ENCODE data around the gene DEGS2. TPM values are rescaled to one million over a fixed set of nuclear protein-coding genes. Genes with fewer than 3 reads are reported as not detected.

DEGS2 gene
- total RNA-seq, 1 experiment from 2014 or later, result 1.8 TPM

DNA sequence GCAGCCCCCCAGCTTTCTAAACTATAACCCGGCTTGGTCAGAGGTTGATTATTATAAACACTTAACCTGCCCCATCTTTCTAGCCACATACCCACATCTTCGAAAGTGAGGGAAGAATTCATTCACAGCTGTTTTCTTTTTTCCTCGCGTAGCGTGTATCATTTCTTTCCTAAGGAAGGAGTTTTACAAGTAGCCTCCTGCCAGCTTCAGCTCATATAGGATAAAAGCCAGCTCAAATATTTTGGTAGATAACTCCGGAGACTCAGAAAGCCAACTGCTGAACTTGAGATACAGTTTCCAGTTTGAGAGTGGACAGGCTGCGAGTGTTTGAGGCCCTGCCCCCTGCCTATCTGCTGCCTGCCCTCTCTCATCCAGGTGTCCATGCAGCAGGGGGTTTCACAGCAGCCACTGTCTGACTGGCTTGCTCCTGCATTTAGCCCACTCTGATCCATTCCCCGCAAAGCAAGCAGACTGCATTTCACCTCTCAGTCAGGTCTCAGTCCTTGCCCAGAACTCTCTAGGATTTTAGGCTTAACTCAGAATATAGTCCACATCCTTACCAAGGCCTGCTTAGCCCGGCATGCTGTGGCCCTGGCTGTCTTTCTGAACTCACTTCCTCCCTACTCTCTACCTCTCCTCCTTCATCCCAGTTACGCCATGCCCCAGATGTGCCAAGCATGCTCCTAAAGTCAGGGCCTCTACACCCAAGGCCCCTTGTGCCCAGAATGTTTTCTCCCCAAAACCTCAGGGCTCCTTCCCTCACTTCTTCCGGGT, 47.3 kb downstream of the DEGS2 start:
- no peaks in the 10 kb centered on the region for H3K36me3 ChIP-seq (ENCODE audit: control insufficient read depth in 1 of 2, insufficient read depth in 2 of 2, low read length in 2 of 2)
- POLR2A ChIA-PET, result no interaction called here
- H3K9ac ChIP-seq (ENCODE audit: low read length), result no peak overlapping the region
- no peak for DNase-seq (ENCODE audit: low read depth, low spot score)
- H3K4me1 ChIP-seq (ENCODE audit: control insufficient read depth in 1 of 2, insufficient read depth in 2 of 2, low read length in 2 of 2), result peaks cover 0 to 13% of the 10 kb centered on the region in 2 experiments; a peak in 1 of 4 replicates
- no peaks in the 10 kb centered on the region for H3K79me2 ChIP-seq (ENCODE audit: insufficient read depth, low read length)
- no peaks in the 10 kb centered on the region for H3K9me2 ChIP-seq (ENCODE audit: insufficient read depth)
- H3K27ac ChIP-seq (ENCODE audit: low read depth, low read length), result no peak overlapping the region
- no peak for ATAC-seq
- RAD21 ChIA-PET (ENCODE audit: low non-redundant PET in 1 of 2, low total read pairs in 2 of 2, uncharacterized antibody in 2 of 2, unreplicated experiment in 2 of 2), result no interaction called here
- no peak overlapping the region for H2AFZ ChIP-seq (ENCODE audit: low read depth, low read length, poor library complexity, severe bottlenecking)
- CTCF ChIA-PET, result no interaction called here
- TF ChIP-seq, protein P1, sequence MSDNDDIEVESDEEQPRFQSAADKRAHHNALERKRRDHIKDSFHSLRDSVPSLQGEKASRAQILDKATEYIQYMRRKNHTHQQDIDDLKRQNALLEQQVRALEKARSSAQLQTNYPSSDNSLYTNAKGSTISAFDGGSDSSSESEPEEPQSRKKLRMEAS (IDR thresholded peaks at IDR 0.05), result no peak
- TF ChIP-seq ZNF274 (IDR thresholded peaks at IDR 0.05; ENCODE audit: low read depth, low read length) (no peak), RAD21 (IDR thresholded peaks at IDR 0.05; ENCODE audit: low read depth) (no peak), EZH2 (IDR thresholded peaks at IDR 0.05) (no peak), POLR2A (IDR thresholded peaks at IDR 0.05; ENCODE audit: borderline replicate concordance, extremely low read depth, insufficient read depth, insufficient read length) (no peak)
- TF ChIP-seq, protein P2, sequence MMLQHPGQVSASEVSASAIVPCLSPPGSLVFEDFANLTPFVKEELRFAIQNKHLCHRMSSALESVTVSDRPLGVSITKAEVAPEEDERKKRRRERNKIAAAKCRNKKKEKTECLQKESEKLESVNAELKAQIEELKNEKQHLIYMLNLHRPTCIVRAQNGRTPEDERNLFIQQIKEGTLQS (IDR thresholded peaks at IDR 0.05), result no peak
- no peaks in the 10 kb centered on the region for H3K27me3 ChIP-seq (ENCODE audit: insufficient read depth, low read length)
- intact Hi-C loops (cut with micrococcal nuclease), result no loop called here
- H3K9me3 ChIP-seq (ENCODE audit: control insufficient read depth in 1 of 2, insufficient read depth in 1 of 2, low read depth in 1 of 2, low read length in 2 of 2), result no peaks in the 10 kb centered on the region
- no peak overlapping the region for H3K4me2 ChIP-seq (ENCODE audit: low read length)
- no peak overlapping the region for H3K4me3 ChIP-seq (replicated peaks in 1 of 2; ENCODE audit: low read depth in 1 of 2, low read length in 2 of 2)
- no peaks in the 10 kb centered on the region for H4K20me1 ChIP-seq (ENCODE audit: insufficient read depth)
- no TSS peak for BruUV-seq (replicated peaks)

DNA sequence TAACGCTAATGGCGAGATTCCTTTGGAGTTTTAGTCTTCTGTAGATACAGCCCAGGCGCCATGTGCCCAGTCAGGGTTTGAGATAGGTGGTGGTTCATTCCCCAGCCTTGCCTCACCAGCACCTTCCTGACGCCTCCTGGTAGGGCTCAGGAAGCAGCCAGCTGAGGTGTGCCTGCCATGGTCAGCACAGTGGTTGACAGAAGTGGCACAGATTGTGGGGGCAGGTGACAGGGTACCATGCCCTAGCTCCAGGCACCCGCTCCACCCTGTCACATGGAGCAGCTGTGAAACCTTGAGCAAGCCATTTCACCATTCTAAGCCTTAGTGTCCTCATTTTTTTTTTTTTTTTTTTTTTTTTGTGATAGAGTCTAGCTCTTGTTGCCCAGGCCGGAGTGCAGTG, 48.6 kb downstream of the DEGS2 start:
- Histone ChIP-seq H3K36me3 (ENCODE audit: control insufficient read depth in 1 of 2, insufficient read depth in 2 of 2, low read length in 2 of 2) (no peaks in the 10 kb centered on the region), H3K9me3 (ENCODE audit: control insufficient read depth in 1 of 2, insufficient read depth in 1 of 2, low read depth in 1 of 2, low read length in 2 of 2) (no peaks in the 10 kb centered on the region), H2AFZ (ENCODE audit: low read depth, low read length, poor library complexity, severe bottlenecking) (no peak overlapping the region), H3K4me1 (ENCODE audit: control insufficient read depth in 1 of 2, insufficient read depth in 2 of 2, low read length in 2 of 2) (peaks cover 0 to 13% of the 10 kb centered on the region in 2 experiments; a peak in 1 of 4 replicates), H3K27me3 (ENCODE audit: insufficient read depth, low read length) (no peaks in the 10 kb centered on the region), H3K4me2 (ENCODE audit: low read length) (no peak overlapping the region), H3K9ac (ENCODE audit: low read length) (no peak overlapping the region), H3K27ac (ENCODE audit: low read depth, low read length) (no peak overlapping the region), H4K20me1 (ENCODE audit: insufficient read depth) (no peaks in the 10 kb centered on the region), H3K9me2 (ENCODE audit: insufficient read depth) (no peaks in the 10 kb centered on the region), H3K4me3 (replicated peaks in 1 of 2; ENCODE audit: low read depth in 1 of 2, low read length in 2 of 2) (no peak overlapping the region), H3K79me2 (ENCODE audit: insufficient read depth, low read length) (no peaks in the 10 kb centered on the region)
- intact Hi-C loops (cut with micrococcal nuclease), result no loop called here
- BruUV-seq (replicated peaks), result no TSS peak
- ChIA-PET POLR2A (no interaction called here), CTCF (no interaction called here), RAD21 (ENCODE audit: low non-redundant PET in 1 of 2, low total read pairs in 2 of 2, uncharacterized antibody in 2 of 2, unreplicated experiment in 2 of 2) (no interaction called here)
- no peak for DNase-seq (ENCODE audit: low read depth, low spot score)
- no peak for ATAC-seq
- no peak for TF ChIP-seq EGR1 (IDR thresholded peaks at IDR 0.05; ENCODE audit: low read depth)
- TF ChIP-seq YY1 (IDR thresholded peaks at IDR 0.05; ENCODE audit: extremely low read depth, insufficient replicate concordance, low read depth, low read length), result no peak
- no peak for TF ChIP-seq FOSL1 (IDR thresholded peaks at IDR 0.05; ENCODE audit: low read depth)
- TF ChIP-seq, protein P3, sequence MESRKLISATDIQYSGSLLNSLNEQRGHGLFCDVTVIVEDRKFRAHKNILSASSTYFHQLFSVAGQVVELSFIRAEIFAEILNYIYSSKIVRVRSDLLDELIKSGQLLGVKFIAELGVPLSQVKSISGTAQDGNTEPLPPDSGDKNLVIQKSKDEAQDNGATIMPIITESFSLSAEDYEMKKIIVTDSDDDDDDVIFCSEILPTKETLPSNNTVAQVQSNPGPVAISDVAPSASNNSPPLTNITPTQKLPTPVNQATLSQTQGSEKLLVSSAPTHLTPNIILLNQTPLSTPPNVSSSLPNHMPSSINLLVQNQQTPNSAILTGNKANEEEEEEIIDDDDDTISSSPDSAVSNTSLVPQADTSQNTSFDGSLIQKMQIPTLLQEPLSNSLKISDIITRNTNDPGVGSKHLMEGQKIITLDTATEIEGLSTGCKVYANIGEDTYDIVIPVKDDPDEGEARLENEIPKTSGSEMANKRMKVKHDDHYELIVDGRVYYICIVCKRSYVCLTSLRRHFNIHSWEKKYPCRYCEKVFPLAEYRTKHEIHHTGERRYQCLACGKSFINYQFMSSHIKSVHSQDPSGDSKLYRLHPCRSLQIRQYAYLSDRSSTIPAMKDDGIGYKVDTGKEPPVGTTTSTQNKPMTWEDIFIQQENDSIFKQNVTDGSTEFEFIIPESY (IDR thresholded peaks at IDR 0.05; ENCODE audit: extremely low read depth, insufficient replicate concordance, low read length), result no peak
- TF ChIP-seq ELF1 (IDR thresholded peaks at IDR 0.05; ENCODE audit: borderline replicate concordance, low read depth), result no peak
- TF ChIP-seq ZFX (IDR thresholded peaks at IDR 0.05), result no peak
- no peak for TF ChIP-seq TCF7L2 (IDR thresholded peaks at IDR 0.05; ENCODE audit: borderline replicate concordance, extremely low read depth, insufficient read depth, insufficient read length)
- TF ChIP-seq, protein P4, sequence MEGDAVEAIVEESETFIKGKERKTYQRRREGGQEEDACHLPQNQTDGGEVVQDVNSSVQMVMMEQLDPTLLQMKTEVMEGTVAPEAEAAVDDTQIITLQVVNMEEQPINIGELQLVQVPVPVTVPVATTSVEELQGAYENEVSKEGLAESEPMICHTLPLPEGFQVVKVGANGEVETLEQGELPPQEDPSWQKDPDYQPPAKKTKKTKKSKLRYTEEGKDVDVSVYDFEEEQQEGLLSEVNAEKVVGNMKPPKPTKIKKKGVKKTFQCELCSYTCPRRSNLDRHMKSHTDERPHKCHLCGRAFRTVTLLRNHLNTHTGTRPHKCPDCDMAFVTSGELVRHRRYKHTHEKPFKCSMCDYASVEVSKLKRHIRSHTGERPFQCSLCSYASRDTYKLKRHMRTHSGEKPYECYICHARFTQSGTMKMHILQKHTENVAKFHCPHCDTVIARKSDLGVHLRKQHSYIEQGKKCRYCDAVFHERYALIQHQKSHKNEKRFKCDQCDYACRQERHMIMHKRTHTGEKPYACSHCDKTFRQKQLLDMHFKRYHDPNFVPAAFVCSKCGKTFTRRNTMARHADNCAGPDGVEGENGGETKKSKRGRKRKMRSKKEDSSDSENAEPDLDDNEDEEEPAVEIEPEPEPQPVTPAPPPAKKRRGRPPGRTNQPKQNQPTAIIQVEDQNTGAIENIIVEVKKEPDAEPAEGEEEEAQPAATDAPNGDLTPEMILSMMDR (IDR thresholded peaks at IDR 0.05 in 2 of 3, conservative IDR thresholded peaks at IDR 0.05 in 1 of 3; ENCODE audit: borderline replicate concordance in 1 of 3, insufficient read depth in 1 of 3, low read depth in 2 of 3, low read length in 2 of 3), result no peak
- no peak for TF ChIP-seq SP1 (IDR thresholded peaks at IDR 0.05; ENCODE audit: low read depth)
